HG03159 (cell line): ENCODE results near the gene KIFC1.
"Not testable (repeated sequence)": the region's sequence is repeated elsewhere in the genome, so short reads cannot be mapped to it uniquely, and the experiment has no call there.

ENCODE experiments used
- ATAC-seq: cut with Tn5 transposase; IDR thresholded peaks from one replicate; pipeline ENCODE4 v1.9.1; 2021; ENCODE audit warnings: mild to moderate bottlenecking, moderate library complexity; ENCODE audit not compliant: unreplicated experiment

Gene KIFC1, protein sequence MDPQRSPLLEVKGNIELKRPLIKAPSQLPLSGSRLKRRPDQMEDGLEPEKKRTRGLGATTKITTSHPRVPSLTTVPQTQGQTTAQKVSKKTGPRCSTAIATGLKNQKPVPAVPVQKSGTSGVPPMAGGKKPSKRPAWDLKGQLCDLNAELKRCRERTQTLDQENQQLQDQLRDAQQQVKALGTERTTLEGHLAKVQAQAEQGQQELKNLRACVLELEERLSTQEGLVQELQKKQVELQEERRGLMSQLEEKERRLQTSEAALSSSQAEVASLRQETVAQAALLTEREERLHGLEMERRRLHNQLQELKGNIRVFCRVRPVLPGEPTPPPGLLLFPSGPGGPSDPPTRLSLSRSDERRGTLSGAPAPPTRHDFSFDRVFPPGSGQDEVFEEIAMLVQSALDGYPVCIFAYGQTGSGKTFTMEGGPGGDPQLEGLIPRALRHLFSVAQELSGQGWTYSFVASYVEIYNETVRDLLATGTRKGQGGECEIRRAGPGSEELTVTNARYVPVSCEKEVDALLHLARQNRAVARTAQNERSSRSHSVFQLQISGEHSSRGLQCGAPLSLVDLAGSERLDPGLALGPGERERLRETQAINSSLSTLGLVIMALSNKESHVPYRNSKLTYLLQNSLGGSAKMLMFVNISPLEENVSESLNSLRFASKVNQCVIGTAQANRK

DNA sequence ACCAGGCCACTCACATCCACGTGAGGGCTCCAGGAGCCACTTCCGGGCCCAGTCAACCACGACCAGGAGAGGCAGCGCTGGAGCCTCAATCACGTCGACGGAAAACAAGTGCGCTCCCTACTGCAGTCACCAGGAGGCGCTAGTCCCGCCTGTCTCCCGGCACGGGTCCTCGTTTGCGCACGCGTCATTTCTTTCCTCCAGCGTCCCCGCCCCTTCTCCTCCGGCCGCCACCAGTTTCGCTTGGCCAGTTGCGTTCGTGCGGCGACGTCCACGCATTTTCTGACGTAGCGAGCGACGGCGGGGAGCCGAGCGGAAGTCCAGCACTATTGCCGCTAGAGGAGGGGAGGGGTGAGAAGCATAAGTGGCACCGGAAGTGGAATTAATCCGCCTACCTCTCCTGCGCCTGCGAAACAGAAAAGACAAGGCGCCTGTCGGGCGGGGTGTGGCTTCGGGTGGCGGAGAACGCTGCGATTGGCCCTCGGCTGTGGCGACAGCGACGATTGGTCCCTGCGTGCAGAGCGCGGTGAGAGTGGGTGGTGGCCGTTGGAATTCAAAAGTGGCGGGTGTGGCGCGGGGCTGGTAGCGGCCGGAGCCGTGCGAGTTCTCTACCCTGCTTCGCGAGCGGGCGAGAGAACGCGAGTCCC lies at the start of gene KIFC1:
KIFC1 (plus strand) TSS at position 546 of the 644 bp plus-strand sequence. CDS start 163 bp downstream, outside the sequence.
- ATAC-seq: peak; percentile 86

DNA sequence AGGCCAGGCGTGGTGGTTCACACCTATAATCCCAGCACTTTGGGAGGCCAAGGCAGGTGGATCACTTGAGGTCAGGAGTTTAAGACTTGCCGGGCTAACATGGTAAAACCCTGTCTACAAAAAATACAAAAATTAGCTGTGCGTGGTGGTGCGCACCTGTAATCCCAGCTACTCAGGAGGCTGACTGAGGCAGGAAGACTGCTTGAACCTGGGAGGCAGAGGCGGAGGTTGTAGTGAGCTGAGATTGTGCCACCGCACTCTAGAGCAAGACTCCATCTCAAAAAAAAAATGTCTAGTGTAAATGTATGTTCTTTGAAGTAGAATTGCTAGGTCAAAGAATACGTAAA lies 48.0 kb upstream of the KIFC1 start:
- ATAC-seq: not testable (repeated sequence)

DNA sequence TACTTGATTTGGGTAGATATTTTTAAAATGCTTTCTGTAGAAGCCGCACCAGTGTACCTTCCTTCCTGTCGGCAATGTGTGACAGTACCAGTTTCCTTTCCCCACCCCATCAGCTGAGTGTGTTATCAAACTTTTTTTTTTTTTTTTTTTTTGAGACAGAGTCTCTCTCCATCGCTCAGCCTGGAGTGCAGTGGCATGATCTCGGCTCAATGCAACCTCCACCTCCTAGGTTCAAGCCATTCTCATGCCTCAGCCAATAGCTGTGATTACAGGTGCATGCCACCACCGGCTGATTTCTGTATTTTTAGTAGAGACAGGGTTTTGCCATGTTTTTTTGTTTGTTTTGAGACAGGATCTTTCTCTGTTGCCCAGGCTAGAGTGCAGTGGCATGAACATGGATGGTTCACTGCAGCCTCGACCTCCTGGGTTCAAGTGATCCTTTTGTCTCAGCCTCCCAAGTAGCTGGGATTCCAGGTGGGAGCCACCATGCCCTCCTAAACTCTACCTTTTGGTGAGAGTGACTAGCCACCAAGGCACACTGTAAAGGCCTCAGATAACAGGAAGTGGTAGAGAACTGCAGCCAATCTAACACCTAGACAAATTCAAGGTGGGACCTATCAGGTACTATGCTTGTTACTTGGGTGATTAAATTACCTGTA lies 47.5 kb upstream of the KIFC1 start:
- ATAC-seq: no peak

- ATAC-seq: no peak
Observed at GRCh38 chr6:33344701-33345697, 46.6 kb upstream of the KIFC1 start.

- not testable (repeated sequence) for ATAC-seq
Observed at GRCh38 chr6:33346972-33347371, 44.7 kb upstream of the KIFC1 start.

- no peak for ATAC-seq
Observed at GRCh38 chr6:33347816-33348215, 43.8 kb upstream of the KIFC1 start.

DNA sequence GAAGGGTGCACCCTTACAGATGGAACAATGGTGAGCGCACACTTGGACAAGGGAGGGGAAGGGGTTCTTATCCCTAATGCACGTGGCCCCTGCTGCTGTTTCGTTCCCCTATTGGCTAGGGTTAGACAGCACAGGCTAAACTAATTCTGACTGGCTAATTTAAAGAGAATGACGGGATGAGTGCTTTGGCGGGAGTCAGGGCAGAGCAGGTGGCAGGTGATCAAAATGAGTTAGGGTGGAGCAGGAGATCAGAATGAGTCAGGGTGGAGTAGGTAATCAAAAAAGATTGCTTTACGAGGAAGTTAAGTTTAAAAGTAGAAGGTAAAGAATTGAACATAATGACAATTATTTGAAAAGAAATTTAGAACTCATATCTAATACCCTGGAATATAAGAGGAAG lies 35.8 kb upstream of the KIFC1 start:
- not testable (repeated sequence) for ATAC-seq

DNA sequence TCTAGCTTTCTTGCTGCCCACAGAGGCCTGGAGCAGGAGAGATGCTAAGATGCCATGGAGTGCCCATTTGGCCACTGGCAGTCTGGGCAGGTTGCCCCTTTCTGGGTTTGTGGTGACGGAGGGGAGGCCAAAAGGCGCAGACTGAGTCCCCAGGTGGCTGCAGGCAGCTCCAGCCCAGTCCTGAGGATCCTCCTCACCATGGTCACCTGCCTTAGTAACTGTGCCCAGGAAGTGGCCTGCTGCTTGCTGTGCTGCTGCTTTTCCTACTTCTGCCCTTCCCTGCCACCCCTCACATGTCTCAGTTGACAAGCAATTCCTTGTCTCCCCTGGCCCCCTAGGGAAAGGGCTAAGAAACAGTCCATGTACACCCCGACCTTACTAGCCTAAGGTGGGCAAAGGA lies 35.3 kb upstream of the KIFC1 start:
- ATAC-seq: no peak

GRCh38 chr6:33357160-33357871 lies 34.3 kb upstream of the KIFC1 start:
- ATAC-seq: not testable (repeated sequence)

- no peak for ATAC-seq
Observed at GRCh38 chr6:33359331-33359730, 32.3 kb upstream of the KIFC1 start.

DNA sequence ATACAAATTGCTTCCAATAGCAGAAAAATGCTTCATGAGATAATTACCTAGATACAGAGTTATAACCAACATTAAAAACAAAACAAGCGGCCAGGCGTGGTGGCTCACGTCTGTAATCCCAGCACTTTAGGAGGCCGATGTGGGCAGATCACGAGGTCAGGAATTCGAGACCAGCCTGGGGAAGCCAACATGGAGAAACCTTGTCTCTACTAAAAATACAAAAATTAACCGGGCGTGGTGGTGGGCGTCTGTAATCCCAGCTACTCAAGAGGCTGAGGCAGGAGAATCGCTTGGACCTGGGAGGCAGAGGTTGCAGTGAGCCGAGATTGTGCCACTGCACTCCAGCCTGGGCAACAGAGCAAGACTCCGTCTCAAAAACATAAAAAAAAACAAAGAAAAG lies 28.1 kb upstream of the KIFC1 start:
- not testable (repeated sequence) for ATAC-seq

DNA sequence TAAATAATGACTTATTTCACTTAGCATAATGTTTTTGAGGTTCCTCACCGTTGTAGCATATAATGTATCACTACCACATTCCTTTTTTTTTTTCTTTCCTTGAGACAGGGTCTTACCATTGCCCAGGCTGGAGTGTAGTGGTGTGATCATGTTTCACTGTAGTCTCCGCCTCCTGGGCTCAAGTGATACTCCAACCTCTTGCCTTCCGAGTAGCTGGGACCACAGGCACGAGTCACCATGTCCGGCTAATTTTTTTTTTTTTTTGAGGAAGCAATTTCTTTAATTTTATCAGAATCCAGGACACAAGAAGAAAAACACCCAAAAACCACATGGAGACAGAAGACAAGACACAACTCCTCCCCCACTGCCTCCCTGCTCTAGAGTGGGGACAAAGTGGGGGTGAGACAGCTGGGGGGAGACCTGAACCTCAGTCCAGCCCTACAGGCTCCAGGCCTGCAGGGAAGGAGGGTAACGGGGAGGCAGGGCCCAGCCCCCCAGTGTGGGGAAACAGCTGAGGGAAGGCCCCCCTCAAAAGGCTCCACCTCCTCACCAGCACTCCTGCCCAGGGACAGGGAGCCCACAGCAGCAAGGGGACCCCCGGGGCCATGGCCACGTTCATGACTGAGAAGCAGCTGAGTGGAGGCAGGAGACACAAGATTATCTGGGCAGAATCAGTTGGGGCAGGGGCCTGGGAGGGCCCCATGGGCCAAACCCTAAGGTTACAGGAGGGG lies 27.0 kb upstream of the KIFC1 start:
- ATAC-seq: not testable (repeated sequence)

- ATAC-seq: not testable (repeated sequence)
Observed at GRCh38 chr6:33365206-33365971, 26.2 kb upstream of the KIFC1 start.

- ATAC-seq: no peak
Observed at GRCh38 chr6:33367009-33367714, 24.5 kb upstream of the KIFC1 start.

- ATAC-seq: not testable (repeated sequence)
Observed at GRCh38 chr6:33367715-33368025, 24.0 kb upstream of the KIFC1 start.

DNA sequence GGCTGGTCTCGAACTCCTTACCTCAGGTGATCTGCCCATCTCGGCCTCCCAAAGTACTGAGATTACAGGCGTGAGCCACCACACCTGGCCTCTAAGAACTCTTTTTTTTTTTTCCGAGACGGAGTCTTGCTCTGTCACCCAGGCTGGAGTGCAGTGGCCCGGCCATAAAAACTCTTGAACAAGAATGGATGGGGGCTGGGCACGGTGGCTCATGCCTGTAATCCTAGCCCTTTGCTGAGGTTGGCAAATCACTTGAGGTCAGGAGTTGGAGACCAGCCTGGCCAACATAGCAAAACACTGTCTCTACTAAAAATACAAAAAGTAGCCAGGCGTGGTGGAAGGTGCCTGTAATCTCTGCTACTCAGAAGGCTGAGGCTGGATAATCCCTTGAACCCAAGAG lies 19.7 kb upstream of the KIFC1 start:
- not testable (repeated sequence) for ATAC-seq

DNA sequence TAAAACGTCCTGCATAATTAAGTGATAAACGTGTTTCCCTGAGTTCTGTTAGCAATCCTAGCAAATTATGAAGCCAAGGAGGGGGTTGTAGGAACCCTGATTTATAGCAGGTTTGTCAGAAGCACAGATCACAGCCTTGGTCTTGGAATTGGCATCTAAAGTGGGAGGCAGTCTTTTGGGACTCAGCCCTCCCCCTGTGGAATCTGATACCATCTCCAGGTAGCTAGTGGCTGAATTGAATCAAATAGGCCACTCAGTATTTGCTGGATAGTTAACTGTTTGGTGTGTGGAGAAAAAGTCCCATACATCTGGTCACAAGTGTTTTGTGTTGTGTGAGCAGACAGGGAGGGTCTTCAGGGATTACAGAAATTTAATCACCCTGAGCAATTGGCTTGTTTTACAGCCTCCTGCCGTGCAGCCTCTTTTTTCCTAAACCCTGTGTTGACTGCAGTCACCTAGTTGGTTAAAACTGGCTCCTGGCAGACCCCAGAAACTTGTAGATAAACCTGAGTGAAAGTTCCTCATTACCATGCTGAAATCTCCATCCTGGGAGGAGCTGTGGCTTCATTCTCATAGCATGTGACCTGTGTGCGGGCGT lies 19.0 kb upstream of the KIFC1 start:
- no peak for ATAC-seq
